ENCODE measurements around the gene SMAD3. TPM values are rescaled to one million over a fixed set of nuclear protein-coding genes. Genes with fewer than 3 reads are reported as not detected.

The SMAD3 gene
- total RNA-seq, 3 donors from 2014 or later: 38.5 to 76.3 (median 44.9) TPM

DNA sequence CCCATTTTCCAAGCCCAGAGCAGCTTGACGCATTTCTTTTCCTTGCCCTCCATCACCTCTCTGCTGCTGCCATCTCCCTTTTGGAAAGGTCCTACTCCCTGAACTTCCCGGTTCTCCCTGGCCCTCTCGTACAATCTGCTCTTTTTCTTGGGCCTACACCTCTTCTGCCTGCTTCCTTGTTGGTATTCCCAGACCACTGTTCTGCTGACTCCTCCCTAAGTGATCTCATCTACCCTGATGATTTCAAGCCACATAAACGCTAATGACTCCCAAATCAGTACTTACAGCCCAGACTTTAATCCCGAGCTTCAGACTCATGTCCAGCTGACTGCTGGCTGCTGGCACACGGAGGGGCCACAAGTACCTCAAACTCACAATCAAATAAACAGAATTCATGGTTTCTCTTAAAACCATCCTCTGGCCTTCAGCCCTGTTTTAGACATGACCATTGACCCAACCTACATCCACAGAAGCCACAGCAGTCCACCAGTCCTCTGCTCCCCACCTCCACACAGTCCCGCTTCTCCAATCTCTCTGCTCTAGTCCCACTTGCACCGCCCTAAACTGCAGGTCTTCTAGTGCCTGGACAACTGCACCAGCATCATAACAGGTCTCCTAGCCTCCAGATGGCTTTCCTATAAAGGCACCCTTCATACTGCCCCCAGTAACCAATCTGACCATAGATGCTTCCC is 131.4 kb downstream of the SMAD3 start:
- Histone ChIP-seq H3K4me1 (ENCODE audit: low read depth) (no peaks in the 10 kb centered on the region), H3K9me3 (no peaks in the 10 kb centered on the region), H3K36me3 (ENCODE audit: low read depth) (no peaks in the 10 kb centered on the region), H3K4me3 (no peak overlapping the region)
- ATAC-seq: peak; percentile 80
- DNase-seq: no peak
- intact Hi-C loops (cut with DNase I, micrococcal nuclease): no loop called here
- TF ChIP-seq, protein P1, sequence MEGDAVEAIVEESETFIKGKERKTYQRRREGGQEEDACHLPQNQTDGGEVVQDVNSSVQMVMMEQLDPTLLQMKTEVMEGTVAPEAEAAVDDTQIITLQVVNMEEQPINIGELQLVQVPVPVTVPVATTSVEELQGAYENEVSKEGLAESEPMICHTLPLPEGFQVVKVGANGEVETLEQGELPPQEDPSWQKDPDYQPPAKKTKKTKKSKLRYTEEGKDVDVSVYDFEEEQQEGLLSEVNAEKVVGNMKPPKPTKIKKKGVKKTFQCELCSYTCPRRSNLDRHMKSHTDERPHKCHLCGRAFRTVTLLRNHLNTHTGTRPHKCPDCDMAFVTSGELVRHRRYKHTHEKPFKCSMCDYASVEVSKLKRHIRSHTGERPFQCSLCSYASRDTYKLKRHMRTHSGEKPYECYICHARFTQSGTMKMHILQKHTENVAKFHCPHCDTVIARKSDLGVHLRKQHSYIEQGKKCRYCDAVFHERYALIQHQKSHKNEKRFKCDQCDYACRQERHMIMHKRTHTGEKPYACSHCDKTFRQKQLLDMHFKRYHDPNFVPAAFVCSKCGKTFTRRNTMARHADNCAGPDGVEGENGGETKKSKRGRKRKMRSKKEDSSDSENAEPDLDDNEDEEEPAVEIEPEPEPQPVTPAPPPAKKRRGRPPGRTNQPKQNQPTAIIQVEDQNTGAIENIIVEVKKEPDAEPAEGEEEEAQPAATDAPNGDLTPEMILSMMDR (IDR thresholded peaks at IDR 0.05): no peak

DNA sequence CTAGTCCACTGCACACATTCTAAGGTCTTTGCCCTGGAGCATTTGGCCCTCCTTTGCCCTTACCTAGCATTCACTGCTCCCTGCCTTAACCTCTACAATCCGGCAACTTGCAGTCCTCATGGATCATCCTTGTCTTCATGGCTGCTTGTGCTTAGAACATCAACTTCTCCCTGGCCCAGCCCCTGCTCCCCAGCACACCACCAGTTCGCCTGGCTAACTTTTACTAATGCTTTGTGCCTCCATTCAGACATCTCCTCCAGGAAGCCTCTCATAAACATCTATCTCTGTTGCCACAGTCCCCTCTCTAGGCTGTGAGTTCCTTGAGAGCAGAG is 131.9 kb downstream of the SMAD3 start:
- no peaks in the 10 kb centered on the region for H3K9me3 ChIP-seq
- H3K4me1 ChIP-seq (ENCODE audit: low read depth): no peaks in the 10 kb centered on the region
- no peak overlapping the region for H3K4me3 ChIP-seq
- no peak for ATAC-seq
- DNase-seq: no peak
- intact Hi-C loops (cut with DNase I, micrococcal nuclease): no loop called here
- no peaks in the 10 kb centered on the region for H3K36me3 ChIP-seq (ENCODE audit: low read depth)
- TF ChIP-seq, protein P1 (IDR thresholded peaks at IDR 0.05): no peak

DNA sequence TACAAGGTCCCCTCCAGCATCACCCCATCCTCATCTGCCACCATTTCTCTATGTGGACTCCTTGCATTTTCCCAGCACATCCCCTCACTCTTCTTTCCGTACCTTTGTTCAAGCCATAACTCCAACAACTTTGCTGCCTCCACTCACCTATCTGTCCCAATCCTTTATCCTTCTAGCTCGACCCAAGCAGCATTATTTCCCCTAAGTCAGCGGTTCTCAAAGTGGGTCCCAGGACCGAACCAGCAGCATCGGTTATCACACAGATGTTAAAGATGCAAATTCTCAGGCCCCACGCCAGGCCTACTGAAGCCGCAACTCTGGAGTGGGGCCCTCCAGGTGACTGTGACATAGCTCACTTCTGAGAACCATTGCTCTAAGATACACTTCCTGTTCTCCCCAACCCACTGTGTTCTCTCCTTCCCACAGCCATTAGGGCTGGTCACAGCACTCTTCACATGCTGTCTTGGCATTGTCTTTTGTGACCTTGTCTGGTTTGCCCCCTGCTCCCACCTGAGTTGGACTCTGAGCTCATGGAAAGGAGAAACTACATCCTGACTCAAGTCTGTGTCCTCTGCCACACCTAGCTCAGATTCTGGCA is 132.9 kb downstream of the SMAD3 start:
- Histone ChIP-seq H3K4me3 (no peak overlapping the region), H3K9me3 (no peaks in the 10 kb centered on the region), H3K36me3 (ENCODE audit: low read depth) (no peaks in the 10 kb centered on the region), H3K4me1 (ENCODE audit: low read depth) (no peaks in the 10 kb centered on the region)
- TF ChIP-seq, protein P1 (IDR thresholded peaks at IDR 0.05): no peak
- ATAC-seq (peak; percentile 24), DNase-seq (no peak)
- intact Hi-C loops (cut with DNase I, micrococcal nuclease): no loop called here

DNA sequence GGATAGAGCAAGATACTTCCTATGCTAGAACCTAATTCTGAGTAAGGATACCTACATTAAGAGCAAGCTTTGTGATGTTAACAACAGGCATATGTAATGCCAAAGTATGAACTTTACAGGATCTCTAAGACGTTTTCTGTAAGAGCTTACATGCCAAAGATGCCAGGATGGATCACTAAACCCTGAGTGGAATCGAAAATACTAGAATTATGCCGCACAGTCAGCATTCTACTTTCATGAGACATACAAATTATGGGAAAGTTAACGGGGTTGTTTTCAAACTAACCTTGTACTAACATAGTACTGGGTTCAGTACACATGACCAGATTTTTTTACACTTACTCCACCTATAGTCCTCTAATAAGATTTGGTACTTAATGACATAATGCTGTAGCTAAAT is 134.0 kb downstream of the SMAD3 start:
- Histone ChIP-seq H3K4me1 (ENCODE audit: low read depth) (no peaks in the 10 kb centered on the region), H3K9me3 (no peaks in the 10 kb centered on the region), H3K36me3 (ENCODE audit: low read depth) (no peaks in the 10 kb centered on the region), H3K4me3 (no peak overlapping the region)
- intact Hi-C loops (cut with DNase I, micrococcal nuclease): no loop called here
- TF ChIP-seq, protein P1 (IDR thresholded peaks at IDR 0.05): no peak
- ATAC-seq (no peak), DNase-seq (no peak)

DNA sequence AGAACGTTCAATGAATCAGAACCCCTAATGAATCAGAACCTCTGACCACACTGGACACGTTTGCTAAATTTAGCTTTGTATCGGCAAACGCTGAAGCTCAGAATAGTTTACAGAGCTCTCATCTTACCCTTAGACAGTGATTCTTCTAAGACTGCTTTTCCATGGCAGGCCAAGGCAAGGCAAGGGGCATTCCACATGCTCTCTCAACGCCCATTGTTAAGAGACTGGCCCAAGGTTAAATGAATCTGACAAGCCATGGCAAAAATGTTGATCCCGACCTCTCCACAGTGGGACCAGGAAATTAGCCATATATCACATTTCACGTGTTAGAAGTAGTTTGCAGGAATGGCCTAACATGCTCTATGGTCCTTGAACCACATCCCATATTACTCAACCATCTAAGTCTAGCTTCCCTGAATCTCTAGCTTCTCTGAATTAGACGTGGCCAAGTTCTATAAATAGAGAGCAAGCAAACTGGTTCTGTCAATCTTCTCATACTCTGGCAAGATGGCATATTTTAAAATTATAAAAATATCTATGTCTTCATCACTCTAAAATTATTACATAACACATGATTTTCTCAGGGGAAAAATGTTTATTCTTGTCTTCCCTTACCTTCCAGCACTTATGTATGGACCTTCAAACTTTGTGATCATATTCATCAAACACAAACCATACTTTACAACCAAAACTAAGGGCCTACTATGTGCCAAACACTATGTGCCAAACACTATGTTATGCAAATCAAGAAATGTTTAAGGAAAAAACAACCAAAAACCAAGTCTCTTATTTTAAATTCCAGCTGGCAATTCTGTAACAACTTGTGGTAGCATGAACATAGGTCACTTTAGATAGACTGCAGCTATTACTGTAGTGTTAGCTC is 134.7 kb downstream of the SMAD3 start:
- no peak for DNase-seq
- H3K9me3 ChIP-seq: no peaks in the 10 kb centered on the region
- ATAC-seq: no peak
- H3K4me1 ChIP-seq (ENCODE audit: low read depth): no peaks in the 10 kb centered on the region
- TF ChIP-seq, protein P1 (IDR thresholded peaks at IDR 0.05): no peak
- intact Hi-C loops (cut with DNase I, micrococcal nuclease): no loop called here
- no peak overlapping the region for H3K4me3 ChIP-seq
- H3K36me3 ChIP-seq (ENCODE audit: low read depth): no peaks in the 10 kb centered on the region

All from mucosa of descending colon (tissue), 3 donors.